Activated T-cell treated with anti-CD3 and anti-CD28 coated beads, Interleukin-2, amount 50 U/mL, for 48 hours (primary cell): ENCODE measurements around the gene TMEM11.
"Not testable (repeated sequence)": the region's sequence is repeated elsewhere in the genome, so short reads cannot be mapped to it uniquely, and the experiment has no call there.

Experiments used
- DNase-seq, 2 experiments: peaks; one replicate each; pipeline ENCODE4 v3.0.0-alpha.2; 2020

TMEM11 gene

DNA sequence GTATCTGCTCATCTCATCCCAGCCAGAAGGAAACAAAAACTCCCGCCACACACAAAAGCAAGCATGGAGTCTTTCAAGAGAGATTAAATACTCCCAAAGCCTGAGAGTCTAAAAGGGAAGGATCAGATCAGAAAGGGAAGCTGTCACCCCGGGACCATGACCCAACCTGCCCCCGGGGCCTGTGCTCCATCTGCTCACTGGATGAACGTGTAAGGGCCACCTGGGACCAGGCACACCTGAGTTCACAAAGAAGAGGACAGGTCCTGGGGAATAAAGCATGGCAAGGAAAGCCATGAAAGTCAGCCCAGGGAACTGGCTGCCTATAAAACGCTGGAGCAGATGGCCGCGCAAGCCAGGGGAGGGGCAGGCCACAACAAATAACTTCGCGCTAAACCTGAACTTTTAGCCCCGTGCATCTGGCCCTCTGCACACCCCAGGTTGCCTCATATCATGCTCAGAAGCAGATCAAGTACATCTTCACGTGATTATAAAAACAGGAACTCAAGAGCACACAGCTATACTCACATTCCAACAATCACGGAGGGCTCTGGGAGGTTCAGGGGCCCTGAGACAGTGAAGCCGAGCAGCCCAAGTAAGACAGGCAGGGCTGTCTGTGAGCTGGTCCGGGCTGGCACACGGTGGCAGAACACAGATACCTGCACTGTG, 3.4 kb downstream of the TMEM11 start:
- DNase-seq = no peak

- no peak for DNase-seq
Observed at GRCh38 chr17:21209511-21210175, 4.3 kb downstream of the TMEM11 start.

DNA sequence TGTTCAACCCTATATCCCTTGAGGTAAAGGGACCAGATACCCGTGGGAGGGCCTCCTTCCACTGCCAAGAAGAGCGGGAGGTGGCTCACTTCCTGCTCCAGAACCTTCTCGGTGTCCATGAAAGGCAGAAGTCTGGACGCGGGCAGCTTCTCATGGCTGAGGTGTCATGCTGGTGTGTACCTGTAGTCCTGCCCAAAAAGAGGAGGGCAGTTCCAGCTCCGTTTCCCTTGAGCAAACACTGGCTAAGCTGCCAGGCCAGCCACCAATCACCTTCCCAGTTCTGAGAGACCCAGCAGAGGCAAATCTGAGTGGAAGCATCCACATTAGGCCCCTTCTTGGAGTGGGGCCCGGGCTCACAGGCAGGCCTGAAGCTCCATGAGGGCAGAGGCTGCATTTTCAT, 5.6 kb downstream of the TMEM11 start:
- DNase-seq = no peak

- no peak for DNase-seq
Observed at GRCh38 chr17:21204935-21205334, 9.0 kb downstream of the TMEM11 start.

DNA sequence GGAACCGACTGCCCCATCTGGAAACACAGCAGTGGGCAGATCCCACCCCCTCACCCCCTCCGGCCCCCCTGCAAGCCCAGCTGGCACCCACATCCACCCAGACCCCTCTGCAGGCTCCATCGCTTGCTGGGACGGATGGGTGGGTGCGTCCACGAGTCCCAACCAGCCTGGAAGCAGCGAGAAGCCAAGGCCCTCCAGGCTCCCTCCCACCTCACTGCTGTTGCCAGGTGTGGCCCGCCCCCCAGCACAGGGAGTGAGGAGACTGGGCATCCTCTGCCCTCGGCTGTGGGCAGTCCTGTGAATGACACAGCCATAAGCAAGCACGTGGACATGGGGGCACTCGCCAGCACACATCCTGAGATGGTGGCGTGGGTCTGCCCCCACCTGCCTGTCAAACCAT, 11.4 kb downstream of the TMEM11 start:
- DNase-seq = no peak

DNA sequence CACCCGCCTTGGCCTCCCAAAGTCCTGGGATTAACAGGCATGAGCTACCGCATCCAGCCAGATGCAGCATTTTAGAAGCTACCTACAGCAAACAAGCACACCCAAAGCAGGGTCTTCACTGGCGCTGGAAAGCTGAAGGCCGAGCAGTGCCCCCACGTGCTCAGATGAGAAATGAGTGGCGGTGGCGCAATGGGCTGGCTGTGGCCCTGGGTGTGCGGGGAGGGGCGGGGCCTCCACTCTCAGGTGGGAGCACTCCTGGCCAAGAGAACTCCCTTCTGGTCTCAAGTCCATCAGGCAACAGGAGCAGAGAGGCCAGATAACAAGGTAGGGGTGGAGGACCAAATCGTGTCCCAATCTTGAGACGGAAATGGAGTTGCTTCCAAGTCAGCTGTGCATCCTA, 12.1 kb downstream of the TMEM11 start:
- no peak for DNase-seq

GRCh38 chr17:21201298-21201595, 12.7 kb downstream of the TMEM11 start:
- DNase-seq = no peak

DNA sequence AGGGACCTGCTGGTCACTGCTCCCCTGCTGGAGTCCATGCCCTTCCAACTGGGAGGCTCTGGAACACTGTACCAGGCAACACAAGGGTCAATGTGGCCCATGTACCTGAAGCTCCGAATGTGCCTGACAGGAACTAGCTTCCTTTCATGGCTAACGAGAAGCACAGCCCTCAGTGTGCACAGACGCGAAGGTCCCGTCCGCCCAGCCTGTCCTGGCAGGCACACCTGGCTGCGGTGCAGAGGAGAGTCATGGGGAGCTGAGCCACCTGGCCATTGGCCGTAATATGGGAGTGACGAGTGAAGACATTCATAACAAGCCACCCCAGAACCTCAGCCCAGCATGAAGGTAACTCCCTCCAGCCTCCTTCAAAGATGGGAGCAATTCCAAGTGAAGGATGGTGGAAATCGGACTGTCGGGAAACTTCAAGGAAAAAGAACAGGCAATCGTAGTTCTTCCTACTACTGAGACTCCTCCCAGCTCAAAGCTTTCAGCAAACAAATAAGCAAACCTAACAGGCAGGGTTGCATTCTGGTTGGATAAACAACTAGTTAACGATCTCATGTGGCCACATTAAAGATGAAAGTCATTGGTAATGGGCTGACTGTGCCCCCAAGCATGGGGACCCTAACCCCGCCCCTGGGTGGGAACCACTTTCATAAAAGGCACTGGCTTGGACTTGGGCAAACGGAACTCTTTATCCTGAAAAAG, 13.2 kb downstream of the TMEM11 start:
- no peak for DNase-seq

GRCh38 chr17:21199856-21200255, 14.1 kb downstream of the TMEM11 start:
- no peak for DNase-seq

DNA sequence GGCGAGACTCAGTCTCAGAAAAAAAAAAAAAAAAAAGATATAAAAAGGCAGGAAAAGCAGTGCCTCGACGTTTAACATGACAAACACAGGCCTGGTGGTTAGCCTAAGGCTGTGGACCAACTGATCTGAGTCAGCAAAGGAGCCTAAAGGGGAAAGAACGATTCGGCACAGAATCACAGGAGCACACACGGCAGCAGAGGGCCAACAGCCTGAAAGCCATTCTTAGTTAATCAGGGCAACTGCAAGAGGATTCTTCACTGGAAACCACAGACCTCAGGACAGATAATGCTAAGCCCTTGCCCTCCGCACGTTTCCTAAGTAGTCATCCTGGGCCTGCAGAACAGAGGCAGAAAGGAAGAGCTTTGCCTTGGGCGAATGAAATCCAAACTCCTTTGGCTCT, 14.7 kb downstream of the TMEM11 start:
- DNase-seq = no peak

DNA sequence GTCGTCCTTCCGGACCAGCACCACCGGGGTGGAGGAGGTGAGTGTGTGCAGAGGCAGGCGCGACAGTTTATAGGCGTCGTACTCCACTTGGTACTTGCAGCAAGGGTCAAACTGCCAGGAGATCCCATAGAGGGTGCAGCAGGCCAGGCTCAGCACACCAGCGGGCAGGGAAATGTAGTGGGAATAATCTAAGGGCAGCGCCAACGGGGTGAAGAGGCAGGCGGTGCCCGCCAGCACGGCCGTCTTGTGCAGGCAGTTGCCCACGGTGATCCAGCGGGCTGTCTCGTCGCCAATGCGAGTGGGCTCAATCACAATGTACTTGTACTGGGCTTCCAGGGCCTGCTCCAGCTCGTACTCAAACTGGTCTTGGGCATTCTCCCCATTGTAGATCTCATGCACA, 15.6 kb downstream of the TMEM11 start:
- DNase-seq = no peak

- DNase-seq = no peak
Observed at GRCh38 chr17:21196126-21196525, 17.8 kb downstream of the TMEM11 start.

DNA sequence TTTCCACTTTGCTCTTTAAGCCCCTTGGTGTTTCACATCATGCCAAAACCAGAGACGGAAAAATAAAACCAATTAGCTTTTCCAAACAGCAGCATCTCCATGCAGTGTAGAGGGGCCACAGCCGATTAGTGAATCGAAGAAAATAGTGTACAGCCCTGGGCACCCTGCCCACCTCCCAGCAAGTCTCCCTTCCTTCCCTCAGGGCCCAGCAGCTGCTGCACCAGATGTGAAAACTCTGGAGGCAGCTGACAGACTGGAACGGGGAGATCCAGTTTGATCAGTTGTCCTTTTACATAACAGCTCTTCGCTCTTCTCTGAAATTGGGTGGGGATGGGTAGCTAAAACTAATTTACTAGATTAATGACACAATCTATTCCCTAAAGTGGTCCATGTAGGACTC, 19.3 kb downstream of the TMEM11 start:
- DNase-seq = no peak

GRCh38 chr17:21194226-21194625, 19.7 kb downstream of the TMEM11 start:
- no peak for DNase-seq

DNA sequence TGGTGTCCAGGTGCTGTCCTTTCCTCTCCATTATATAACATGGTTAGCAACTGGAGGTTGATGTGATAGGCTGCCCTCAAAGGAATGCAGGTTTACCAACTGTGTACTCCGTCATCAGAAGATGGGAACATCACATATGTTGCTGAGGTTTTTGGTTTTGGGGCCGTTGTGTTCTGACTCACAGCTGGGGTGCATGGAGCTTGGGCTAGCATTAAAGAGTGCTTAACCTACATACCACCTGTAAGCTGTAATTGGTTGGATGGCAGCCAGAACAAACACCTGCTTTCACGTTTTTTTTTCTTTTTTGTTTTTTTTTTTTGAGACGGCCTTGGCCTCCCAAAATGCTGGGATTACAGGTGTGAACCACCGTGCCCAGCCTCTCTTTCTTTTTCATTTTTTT, 20.9 kb downstream of the TMEM11 start:
- no peak for DNase-seq

DNA sequence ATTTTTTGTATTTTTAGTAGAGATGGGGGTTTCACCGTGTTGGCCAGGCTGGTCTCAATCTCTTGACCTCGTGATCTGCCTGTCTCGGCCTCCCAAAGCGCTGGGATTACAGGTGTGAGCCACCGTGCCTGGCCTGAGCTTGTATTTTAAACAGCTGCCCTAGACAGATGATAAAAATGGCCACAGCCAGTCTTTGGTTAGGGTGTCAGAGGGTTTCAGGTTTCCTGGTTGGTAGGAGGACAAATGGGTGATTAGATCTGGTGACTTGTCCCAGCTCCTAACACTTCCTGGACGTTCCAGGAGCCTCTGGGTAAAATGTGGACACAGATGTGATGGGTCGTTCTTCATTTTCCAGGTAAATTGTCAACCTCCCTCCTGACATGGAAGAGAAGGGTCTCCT, 21.5 kb downstream of the TMEM11 start:
- not testable (repeated sequence) for DNase-seq

- no peak for DNase-seq
Observed at GRCh38 chr17:21191698-21192097, 22.3 kb downstream of the TMEM11 start.

- DNase-seq = no peak
Observed at GRCh38 chr17:21190078-21190477, 23.9 kb downstream of the TMEM11 start.

DNA sequence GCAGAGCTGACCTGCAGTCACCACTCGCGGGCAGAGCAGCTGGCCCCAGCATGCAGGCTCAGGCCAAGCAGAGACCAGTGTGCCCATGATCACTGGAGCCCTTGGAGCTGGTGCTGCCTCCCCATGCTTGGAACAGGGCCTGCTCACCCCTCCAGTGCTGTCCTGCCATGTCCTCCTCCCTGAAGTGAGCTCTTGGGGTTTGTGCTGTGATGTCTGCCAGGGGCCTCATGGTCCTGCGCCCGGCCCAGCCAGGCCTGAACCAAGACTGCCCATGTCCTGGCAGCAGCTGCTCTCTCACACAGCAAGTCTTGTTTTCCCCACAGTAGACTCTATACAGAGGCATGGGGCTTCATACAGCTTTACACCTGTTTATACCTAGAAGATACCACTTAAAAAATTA, 24.6 kb downstream of the TMEM11 start:
- no peak for DNase-seq

DNA sequence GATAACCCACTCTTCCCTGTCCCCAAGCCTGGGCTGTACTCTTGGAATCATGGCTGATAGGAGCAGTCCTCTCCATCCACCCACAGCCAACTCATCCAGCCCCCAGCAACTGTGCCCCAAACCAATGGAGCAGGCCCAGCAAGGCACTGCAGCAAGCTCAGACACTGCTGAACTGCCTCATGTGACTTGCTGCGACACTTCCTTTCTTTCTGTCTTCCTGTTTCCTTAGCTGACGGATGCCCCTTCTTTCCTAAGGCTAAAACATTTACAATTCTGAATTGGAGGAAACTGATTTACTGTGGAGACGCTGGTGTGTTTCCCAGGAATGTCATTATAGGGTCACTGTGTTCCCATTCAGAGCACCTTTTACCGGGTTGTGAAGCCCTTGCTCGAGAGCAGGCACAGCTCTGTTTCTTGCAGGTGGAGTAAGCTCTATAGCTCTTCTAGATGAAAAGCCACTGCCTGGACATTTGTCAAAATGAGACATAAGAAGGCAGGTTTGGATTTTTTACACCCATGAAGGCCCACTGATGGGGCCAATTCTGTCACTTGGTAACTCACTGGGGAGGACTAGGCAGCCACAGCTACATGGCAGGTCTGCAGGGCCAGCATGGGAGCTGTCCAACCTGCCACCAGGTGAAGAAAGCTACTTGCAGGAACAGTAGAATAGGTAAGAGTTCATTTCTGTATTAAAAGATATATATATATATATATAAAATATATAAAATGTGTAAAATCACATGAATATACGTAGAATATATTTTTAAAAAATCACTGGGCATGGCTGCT, 27.4 kb downstream of the TMEM11 start:
- no peak for DNase-seq

GRCh38 chr17:21185061-21185460, 28.9 kb downstream of the TMEM11 start:
- no peak for DNase-seq

- no peak for DNase-seq
Observed at GRCh38 chr17:21184570-21184969, 29.4 kb downstream of the TMEM11 start.

DNA sequence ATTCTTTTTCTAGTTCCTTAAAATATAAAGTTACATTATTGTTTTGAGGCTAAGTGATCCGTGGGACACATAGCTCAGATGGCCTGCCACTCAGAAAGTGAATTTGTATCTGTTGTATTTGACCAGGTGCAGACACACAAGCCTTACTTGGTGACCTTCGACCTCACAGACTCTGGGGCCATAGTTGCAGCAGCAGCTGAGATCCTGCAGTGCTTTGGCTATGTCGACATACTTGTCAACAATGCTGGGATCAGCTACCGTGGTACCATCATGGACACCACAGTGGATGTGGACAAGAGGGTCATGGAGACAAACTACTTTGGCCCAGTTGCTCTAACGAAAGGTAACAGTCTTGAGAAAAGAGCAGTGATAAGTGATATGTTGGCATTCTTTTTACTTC, 30.5 kb downstream of the TMEM11 start:
- DNase-seq = no peak
